Esophagus squamous epithelium (tissue), 5 donors: Measurements from ENCODE around the gene GP1BA. TPM values are rescaled to one million over a fixed set of nuclear protein-coding genes. Genes with fewer than 3 reads are reported as not detected.

Experiments used
- DNase-seq: peaks from one replicate; lab custom pipeline; 2025; lab: John Stamatoyannopoulos, UW
- H3K27ac ChIP-seq, 4 donors: fragments of 200-600 bp; sonication (generic); one replicate each; pipeline ENCODE4 v1.5.1; 2016 to 2019; ENCODE audit warnings: mild to moderate bottlenecking in 1 of 4
- H3K27me3 ChIP-seq, 4 donors: fragments of 200-600 bp; sonication (generic); 1 replicate in 3 of 4; 2 replicates in 1 of 4; pipeline versions ENCODE4 v1.5.1 to v1.6.0; 2017 to 2021; ENCODE audit warnings: antibody characterized with exemption in 1 of 4
- H3K36me3 ChIP-seq, 3 donors: fragments of 200-600 bp; sonication (generic); one replicate each; pipeline ENCODE4 v1.5.1; 2016 to 2019
- H3K4me1 ChIP-seq, 3 donors: fragments of 200-600 bp; sonication (generic); one replicate each; pipeline ENCODE4 v1.5.1; 2017 to 2019
- H3K4me3 ChIP-seq, 4 donors: fragments of 200-600 bp; sonication (generic); 1 replicate in 3 of 4; 2 replicates in 1 of 4; pipeline ENCODE4 v1.5.1; 2016 to 2019; ENCODE audit warnings: mild to moderate bottlenecking in 2 of 4, moderate library complexity in 1 of 4
- H3K9me3 ChIP-seq, 3 donors: fragments of 200-600 bp; sonication (generic); one replicate each; pipeline ENCODE4 v1.5.1; 2016 to 2019
- POLR2A ChIP-seq, 4 donors: fragments of 450-650 bp; IDR thresholded peaks; one replicate each; pipeline ENCODE4 v1.6.1; 2017; ENCODE audit warnings: antibody characterized with exemption in 4 of 4, mild to moderate bottlenecking in 4 of 4, moderate library complexity in 3 of 4
- WGBS, 2 donors: methylation state at CpG; one replicate each; pipeline ENCODE4 v1.1.5; 2018; 5-methylcytosine and 5-hydroxymethylcytosine counted together
- intact Hi-C: fragments of 100-400 bp; cut with DNase I; formaldehyde crosslinking; loops from one replicate; pipeline ENCODE4 v1.15.0; 2022
- total RNA-seq, 4 donors: library from RNA; depleted of rRNA; stranded (reverse); fragments of >200 nt; gene quantifications; one replicate each; pipeline ENCODE4 v1.1.0, GENCODE V29; 2016
- TF ChIP-seq, protein P1 (sequence below), 6 experiments: fragments of 450-650 bp in 4 of 6; fragments of 200-600 bp in 2 of 6; sonication (generic) in 2 of 6; IDR thresholded peaks; one replicate each; pipeline ENCODE4 v1.5.1; 2016 to 2019; ENCODE audit warnings: antibody characterized with exemption in 6 of 6, mild to moderate bottlenecking in 4 of 6, moderate library complexity in 4 of 6
- donor health status: DM: yes; HTN: yes; CAD: no.

Gene GP1BA
- total RNA-seq, 4 donors from 2014 or later, result not detected

DNA sequence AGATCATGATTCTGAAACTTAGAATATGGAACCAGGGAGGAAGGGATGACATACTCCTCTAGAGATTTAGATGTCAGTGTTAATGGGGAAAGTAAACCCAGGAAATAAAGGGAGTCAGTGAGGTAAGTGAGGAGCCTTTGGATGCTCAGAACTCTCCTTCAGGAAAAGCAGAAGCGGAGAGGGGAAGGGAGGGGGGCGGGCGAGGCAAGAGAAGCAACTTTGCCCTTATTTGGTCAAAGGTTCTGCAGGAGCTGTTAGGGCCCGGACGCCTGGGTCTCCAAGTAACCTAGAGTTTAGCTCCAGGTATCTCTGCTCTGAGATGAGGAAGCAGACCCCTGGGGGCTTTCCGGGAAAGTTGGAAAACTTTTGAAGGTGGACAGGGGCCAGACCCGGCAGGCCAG is 14.9 kb downstream of the GP1BA start:
- TF ChIP-seq, protein P1, sequence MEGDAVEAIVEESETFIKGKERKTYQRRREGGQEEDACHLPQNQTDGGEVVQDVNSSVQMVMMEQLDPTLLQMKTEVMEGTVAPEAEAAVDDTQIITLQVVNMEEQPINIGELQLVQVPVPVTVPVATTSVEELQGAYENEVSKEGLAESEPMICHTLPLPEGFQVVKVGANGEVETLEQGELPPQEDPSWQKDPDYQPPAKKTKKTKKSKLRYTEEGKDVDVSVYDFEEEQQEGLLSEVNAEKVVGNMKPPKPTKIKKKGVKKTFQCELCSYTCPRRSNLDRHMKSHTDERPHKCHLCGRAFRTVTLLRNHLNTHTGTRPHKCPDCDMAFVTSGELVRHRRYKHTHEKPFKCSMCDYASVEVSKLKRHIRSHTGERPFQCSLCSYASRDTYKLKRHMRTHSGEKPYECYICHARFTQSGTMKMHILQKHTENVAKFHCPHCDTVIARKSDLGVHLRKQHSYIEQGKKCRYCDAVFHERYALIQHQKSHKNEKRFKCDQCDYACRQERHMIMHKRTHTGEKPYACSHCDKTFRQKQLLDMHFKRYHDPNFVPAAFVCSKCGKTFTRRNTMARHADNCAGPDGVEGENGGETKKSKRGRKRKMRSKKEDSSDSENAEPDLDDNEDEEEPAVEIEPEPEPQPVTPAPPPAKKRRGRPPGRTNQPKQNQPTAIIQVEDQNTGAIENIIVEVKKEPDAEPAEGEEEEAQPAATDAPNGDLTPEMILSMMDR (IDR thresholded peaks at IDR 0.05), result no peak
- TF ChIP-seq POLR2A (IDR thresholded peaks at IDR 0.05), result no peak

DNA sequence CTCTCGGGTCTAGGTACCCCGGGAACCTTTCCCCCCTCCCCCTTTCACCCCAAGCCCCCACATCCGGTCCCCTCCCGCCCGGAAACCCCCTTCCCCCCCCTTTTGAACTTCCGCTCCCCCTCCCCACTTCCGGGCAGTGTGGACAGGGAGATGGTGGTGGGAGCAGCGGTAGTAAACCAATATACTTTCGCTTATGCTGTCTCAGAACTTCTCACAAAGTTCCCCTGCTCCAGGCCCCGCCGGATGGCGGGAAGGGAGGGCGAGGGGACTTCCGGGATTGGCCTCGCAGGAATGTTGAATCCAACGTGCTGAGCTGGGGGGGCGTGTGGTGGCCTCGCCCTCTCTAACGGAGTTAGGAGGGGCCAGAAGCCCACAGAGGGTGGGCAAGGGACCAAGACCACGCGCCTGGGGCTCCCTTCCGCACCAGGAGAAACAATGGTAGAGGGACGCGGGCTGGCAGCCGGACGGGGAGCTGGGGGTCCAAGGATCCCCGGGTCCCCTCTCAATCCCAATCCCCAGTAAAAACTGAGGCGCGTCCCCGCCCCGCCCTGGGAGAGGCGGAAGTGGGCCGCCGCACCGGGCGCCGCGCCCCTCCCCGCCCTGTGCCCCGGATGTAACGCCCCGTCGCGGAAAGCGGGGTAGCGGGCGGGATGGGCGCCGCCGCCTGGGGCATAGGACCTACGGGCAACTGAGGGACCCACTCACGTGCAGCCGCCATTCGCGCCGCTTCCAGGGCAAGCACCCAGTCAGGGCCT is 15.5 kb downstream of the GP1BA start:
- intact Hi-C loops, result no loop called here
- no peak for DNase-seq
- Histone ChIP-seq H3K4me1 (peaks cover 35 to 78% (median 38%) of the 10 kb centered on the region in 3 donors), H3K4me3 (peak overlapping the region; percentile 91 to 97 (median 94)), H3K9me3 (no peaks in the 10 kb centered on the region), H3K36me3 (peaks cover 3 to 48% (median 8%) of the 10 kb centered on the region in 3 donors), H3K27me3 (no peaks in the 10 kb centered on the region), H3K27ac (peak overlapping the region; percentile 97 to 100 (median 98))
- 0% methylated on average over 2 to 11 of the region's 56 CpGs for WGBS, 2 donors
- no peak for TF ChIP-seq POLR2A (IDR thresholded peaks at IDR 0.05)
- TF ChIP-seq, protein P1 (IDR thresholded peaks at IDR 0.05), result no peak

More for the DNA sequence above, 14.9 kb downstream of the GP1BA start:
- Histone ChIP-seq H3K36me3 (peaks cover 4 to 54% (median 14%) of the 10 kb centered on the region in 3 donors), H3K9me3 (no peaks in the 10 kb centered on the region), H3K27ac (peak overlapping the region; percentile 97 to 100 (median 98)), H3K27me3 (no peaks in the 10 kb centered on the region), H3K4me3 (peak overlapping the region; percentile 91 to 97 (median 94)), H3K4me1 (peaks cover 35 to 84% (median 39%) of the 10 kb centered on the region in 3 donors)
- intact Hi-C loops, result no loop called here
- DNase-seq, result no peak
- WGBS, 2 donors, result 0 to 9% methylated on average over 5 to 6 of the region's 7 CpGs

DNA sequence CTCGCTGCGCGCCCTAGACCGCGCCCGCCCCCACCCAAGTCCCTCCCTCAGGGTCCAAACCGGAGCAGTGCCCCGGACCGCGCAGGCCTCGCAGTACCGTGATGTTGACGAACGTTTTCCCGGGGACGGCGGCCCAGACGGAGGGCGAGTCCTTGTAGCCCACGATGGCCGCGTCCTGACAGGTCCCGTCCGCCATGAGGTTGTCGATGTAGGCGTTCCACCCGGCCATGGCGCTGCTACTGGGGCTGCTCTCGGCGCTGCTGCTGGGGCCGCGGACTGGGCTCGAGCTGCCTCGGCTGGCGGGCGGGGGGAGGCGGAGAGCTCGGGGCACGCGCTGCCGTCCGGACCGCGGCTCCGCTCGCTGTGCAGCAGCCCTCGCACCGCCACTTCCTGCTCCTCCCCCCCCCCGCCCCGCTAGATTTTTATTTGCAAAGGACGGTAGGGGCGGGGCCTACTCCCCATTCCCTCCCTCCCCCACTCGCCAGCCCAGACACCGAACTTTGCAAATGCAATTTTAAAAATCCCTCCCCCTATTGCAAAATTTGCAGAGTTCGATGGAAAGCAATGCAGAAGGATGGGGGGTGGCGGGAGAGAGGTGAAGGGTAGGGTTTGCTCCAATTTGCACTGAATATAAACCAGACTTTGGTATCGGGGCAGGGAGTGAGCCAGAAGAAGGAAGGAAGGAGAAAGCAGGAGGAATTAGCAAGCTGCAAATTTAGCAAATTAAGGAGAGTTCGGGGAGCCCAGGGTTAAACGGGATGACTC is 16.3 kb downstream of the GP1BA start, which contains the start of gene PFN1:
TSS of gene PFN1 (minus strand) at position 365 of the 765 bp plus-strand sequence. CDS start at position 229, 136 bp downstream.
- H3K9me3 ChIP-seq, result no peaks in the 10 kb centered on the region
- peak within 1 kb of the TSS; percentile 97 to 100 (median 98) for H3K27ac ChIP-seq
- H3K27me3 ChIP-seq, result no peaks in the 10 kb centered on the region
- intact Hi-C loops, result no loop called here
- DNase-seq, result peak; percentile 80
- peaks cover 0 to 40% (median under 1%) of the 10 kb centered on the region in 3 donors for H3K36me3 ChIP-seq
- peak in 3 of 4 donors; percentile 75 to 96 (median 92) for TF ChIP-seq POLR2A (IDR thresholded peaks at IDR 0.05)
- TF ChIP-seq, protein P1 (IDR thresholded peaks at IDR 0.05), result peak in 1 of 6 experiments; percentile 2
- 0% methylated on average over 6 of the region's 59 CpGs for WGBS, 2 donors
- peak within 1 kb of the TSS; percentile 91 to 97 (median 94) for H3K4me3 ChIP-seq
- H3K4me1 ChIP-seq, result peaks cover 35 to 73% (median 38%) of the 10 kb centered on the region in 3 donors

DNA sequence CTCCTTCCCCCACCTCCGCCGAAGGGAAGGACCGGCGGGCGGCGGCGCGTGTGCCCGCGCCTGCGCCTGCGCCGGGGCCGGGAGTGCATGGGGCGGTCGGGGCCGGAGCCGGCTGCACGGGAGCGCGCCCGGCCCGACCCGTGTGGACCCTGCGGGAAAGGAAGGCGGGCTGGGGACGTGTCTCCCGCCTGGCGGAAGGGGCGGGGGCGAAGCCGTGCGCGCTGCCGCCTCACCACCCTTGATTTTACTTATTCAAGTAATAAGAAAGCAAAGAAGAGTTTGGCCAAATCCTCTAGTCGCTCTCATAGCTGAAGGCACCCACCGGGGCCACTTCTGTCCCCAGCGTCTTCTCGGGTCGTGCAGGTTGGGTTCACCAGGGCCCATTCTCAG is 16.8 kb downstream of the GP1BA start:
- Histone ChIP-seq H3K27me3 (no peaks in the 10 kb centered on the region), H3K4me3 (peak overlapping the region; percentile 91 to 97 (median 94)), H3K4me1 (peaks cover 34 to 72% (median 35%) of the 10 kb centered on the region in 3 donors), H3K36me3 (peaks cover 0 to 35% (median 0%) of the 10 kb centered on the region in 3 donors), H3K27ac (peak overlapping the region; percentile 97 to 100 (median 98)), H3K9me3 (no peaks in the 10 kb centered on the region)
- WGBS, 2 donors, result 0% methylated on average over 12 to 36 of the region's 40 CpGs
- no peak for DNase-seq
- intact Hi-C loops, result no loop called here
- TF ChIP-seq, protein P1 (IDR thresholded peaks at IDR 0.05), result peak in 2 of 6 experiments; percentile 3 to 10
- peak in 2 of 4 donors; percentile 63 to 65 for TF ChIP-seq POLR2A (IDR thresholded peaks at IDR 0.05)
